GM21786 (cell line): ENCODE results near the gene KCNJ6.

Experiments
- ATAC-seq: cut with Tn5 transposase; IDR thresholded peaks from one replicate; pipeline ENCODE4 v1.9.1; 2021; ENCODE audit not compliant: unreplicated experiment

The KCNJ6 gene

DNA sequence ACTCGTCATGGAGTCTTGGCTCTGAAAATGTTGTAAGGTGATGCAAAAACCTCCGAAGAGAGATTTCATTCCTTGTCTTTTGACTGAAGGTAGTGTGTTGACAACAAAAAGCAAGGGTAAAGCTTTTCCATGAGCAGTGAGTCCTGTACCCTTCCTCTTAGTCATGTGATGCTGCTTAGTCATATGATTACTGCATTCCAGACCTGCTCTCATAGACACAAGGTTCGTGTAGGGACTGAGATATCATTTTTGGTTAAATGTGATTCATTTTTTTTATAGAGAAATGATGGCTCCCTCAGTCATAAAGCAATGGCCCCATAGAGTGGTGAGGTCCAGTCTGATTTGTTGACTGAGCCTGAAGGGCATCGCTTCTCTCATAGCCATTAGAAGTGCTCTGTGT is 9.2 kb downstream of the KCNJ6 start:
- no peak for ATAC-seq

GRCh38 chr21:37905291-37905690 is 11.0 kb downstream of the KCNJ6 start:
- no peak for ATAC-seq

GRCh38 chr21:37904856-37905255 is 11.4 kb downstream of the KCNJ6 start:
- no peak for ATAC-seq

GRCh38 chr21:37903396-37903795 is 12.9 kb downstream of the KCNJ6 start:
- ATAC-seq: no peak

DNA sequence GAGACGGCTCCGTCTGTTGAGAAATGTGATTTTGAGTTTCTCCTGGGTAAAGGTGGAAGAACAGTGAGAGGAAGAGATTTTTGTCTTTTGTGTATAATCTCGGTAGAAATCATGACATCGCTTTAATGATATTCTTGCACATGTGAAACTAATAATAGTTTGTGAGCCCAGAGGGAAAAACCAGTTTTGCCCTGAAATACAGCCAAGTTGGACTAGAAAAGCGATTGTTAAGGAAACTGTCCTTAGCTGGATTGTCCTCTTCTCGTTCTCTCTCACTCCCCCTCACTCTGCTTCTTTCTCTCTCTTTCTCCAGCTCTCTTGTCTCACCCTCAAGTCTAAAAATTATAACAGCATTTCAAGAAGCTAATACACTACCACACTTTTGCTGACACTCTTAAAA is 17.1 kb downstream of the KCNJ6 start:
- no peak for ATAC-seq

GRCh38 chr21:37896788-37897187 is 19.5 kb downstream of the KCNJ6 start:
- no peak for ATAC-seq

DNA sequence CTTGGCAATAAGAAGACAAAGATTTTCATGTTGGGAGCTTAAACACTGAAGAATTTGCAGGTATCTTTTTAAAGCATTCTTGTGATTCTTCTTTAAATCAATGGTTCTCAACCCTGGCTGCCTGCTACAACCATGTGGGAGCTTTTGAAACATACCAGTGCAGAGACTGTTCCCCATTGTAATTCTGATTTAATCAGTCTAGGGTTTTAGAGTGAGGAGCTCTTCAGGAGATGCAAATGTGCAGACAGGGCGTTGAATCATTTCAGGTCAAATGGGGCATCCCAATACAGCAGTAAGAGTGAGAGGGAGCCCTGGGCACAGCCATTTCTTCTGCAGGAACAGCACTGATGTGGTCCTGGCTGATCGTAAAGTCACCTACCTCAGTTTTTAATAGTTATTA is 24.3 kb downstream of the KCNJ6 start:
- no peak for ATAC-seq

- ATAC-seq: no peak
Observed at GRCh38 chr21:37888659-37889058, 27.6 kb downstream of the KCNJ6 start.

GRCh38 chr21:37886726-37887299 is 29.4 kb downstream of the KCNJ6 start:
- no peak for ATAC-seq

- ATAC-seq: no peak
Observed at GRCh38 chr21:37886120-37886519, 30.1 kb downstream of the KCNJ6 start.

- no peak for ATAC-seq
Observed at GRCh38 chr21:37878946-37879660, 37.2 kb downstream of the KCNJ6 start.

GRCh38 chr21:37877888-37878684 is 38.2 kb downstream of the KCNJ6 start:
- no peak for ATAC-seq

- ATAC-seq: no peak
Observed at GRCh38 chr21:37877171-37877570, 39.1 kb downstream of the KCNJ6 start.

DNA sequence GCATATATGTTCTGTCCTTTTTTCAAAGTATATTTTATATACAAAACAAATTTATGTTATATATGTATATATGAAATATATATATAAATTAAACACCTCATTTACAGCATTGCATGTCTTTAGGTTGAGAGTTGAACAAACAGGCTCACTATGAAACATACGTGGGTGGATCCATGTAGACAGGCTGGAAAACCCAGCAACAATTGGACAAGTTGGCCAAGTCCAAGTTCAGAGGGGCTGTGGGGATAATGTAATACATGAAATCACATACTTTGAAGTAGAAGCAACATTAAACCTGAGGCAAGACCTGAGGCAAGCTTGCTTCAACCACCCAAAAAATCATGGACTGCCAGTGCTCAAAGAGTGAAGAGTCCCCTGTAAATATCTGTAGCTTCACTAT is 39.7 kb downstream of the KCNJ6 start:
- ATAC-seq: no peak

DNA sequence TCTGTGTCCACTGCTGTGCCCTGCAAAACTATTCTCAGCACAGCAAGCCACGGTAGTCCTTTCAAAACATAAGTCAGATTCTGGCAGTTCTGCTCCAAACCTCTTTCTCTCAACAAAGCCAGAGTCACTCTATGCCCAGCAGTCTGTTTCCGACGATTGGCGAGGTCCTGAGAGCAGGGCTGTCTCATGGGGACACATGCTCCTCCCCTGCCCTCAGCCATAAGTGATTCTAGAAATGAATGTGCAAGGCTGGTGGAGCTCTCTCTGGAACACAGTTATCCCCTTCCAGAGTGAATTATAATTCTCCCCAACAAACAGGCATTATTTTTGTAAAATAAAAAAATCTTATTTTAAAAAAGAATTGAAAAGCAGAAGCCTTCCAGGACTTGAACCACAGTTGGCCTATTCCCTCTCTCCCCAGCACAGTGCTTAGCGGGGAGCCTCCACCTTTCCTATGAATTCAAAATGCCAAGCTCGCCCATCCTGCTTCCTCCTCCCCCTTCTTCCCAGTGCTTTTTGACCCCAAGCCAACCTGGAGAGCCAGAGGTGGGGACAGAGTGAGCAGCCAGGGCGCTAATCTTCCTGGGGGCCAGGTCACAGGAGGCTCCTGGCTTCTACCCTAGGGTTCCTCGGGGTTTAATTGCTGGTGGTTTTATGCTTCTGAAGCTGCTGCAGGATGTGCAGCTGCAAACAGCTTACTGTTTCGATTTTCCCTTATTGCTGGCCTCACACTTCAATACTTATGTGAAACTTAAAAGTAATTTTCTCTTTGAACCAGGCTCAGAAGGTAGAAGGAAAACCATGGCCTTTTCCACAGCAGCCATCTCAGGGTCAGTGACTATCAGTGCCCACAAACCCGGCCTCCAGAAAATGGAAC is 41.1 kb downstream of the KCNJ6 start:
- ATAC-seq: no peak

- no peak for ATAC-seq
Observed at GRCh38 chr21:37874481-37874880, 41.8 kb downstream of the KCNJ6 start.

GRCh38 chr21:37873655-37874054 is 42.6 kb downstream of the KCNJ6 start:
- no peak for ATAC-seq

DNA sequence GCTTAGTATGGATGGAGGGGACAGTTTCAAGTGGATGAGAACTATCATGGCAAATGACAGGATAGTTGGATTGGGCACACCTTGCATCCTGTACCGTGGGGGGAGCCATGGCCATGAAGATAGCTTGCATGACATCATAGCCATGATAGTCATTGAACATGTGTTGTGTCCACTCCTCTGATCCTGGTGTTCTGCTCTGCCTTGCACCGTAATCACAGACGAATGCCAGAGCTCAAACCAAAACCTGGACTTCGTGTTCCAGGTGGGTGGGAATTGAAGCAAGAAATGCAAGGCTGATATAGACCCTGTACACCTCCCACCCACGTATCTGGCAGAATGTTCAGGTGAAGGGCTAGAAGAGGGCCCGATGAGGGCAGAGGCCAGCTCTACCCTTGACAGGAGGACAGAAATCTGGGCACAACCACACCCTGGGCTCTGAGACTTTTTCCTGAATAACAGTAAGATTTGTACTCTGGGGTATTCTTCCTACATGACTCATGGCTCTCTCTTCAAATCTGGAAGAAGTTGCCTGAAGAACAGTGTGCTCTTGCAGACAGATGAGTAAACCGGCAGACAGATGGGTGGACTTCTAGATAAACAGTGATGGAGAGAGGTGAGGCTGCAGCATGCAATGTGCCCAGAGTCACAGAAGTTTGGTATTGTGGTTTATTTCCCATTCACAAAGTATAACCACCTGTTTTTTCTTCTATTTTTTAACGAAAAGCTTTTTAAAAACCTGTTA is 45.0 kb downstream of the KCNJ6 start:
- no peak for ATAC-seq

- no peak for ATAC-seq
Observed at GRCh38 chr21:37870221-37870620, 46.0 kb downstream of the KCNJ6 start.

GRCh38 chr21:37869661-37870060 is 46.6 kb downstream of the KCNJ6 start:
- ATAC-seq: no peak
